Panc1 (cell line): ENCODE data around the gene LMNTD2. TPM values are rescaled to one million over a fixed set of nuclear protein-coding genes. Genes with fewer than 3 reads are reported as not detected.

Source experiments
- ATAC-seq: fragments of 200-7000 bp; cut with Tn5 transposase; 2 replicates; pipeline ENCODE4 v1.9.1; 2020; ENCODE audit warnings: mild to moderate bottlenecking, moderate library complexity
- BruUV-seq: library from RNA; stranded (reverse); fragments of 400-500 nt; replicated peaks from 2 replicates; lab custom pipeline; 2021; lab: Mats Ljungman, UMichigan
- CTCF ChIA-PET: fragments of 300-600 bp; sonication (Branson Sonifier 250); formaldehyde crosslinking; loops from one replicate; lab custom pipeline; 2022; ENCODE audit warnings: antibody characterized with exemption; lab: Charles Lee
- POLR2A ChIA-PET: fragments of 300-600 bp; sonication (Branson Sonifier 250); formaldehyde crosslinking; loops from one replicate; lab custom pipeline; 2022; ENCODE audit warnings: antibody characterized with exemption; lab: Charles Lee
- DNase-seq: peaks from one replicate; pipeline ENCODE4 v3.0.0-alpha.2; 2010; ENCODE audit warnings: low read depth, low spot score
- H3K27ac ChIP-seq: 2 replicates; pipeline ENCODE4 v1.5.1; 2011; ENCODE audit warnings: mild to moderate bottlenecking, low read length, inconsistent platforms
- H3K27me3 ChIP-seq: fragments of 200-500 bp; sonication (Bioruptor generic); 2 replicates; pipeline ENCODE4 v1.6.0; 2014; ENCODE audit warnings: low read length, inconsistent platforms; ENCODE audit not compliant: control insufficient read depth, insufficient read depth
- H3K36me3 ChIP-seq: fragments of 200-500 bp; sonication (Bioruptor generic); 2 replicates; pipeline ENCODE4 v1.5.1; 2014; ENCODE audit warnings: inconsistent platforms, mild to moderate bottlenecking, low read length, moderate library complexity; ENCODE audit not compliant: control insufficient read depth, insufficient read depth
- H3K4me1 ChIP-seq: 2 replicates; pipeline ENCODE4 v1.5.1; 2011; ENCODE audit warnings: inconsistent platforms, mild to moderate bottlenecking, low read length, moderate library complexity; ENCODE audit not compliant: control insufficient read depth, insufficient read depth
- H3K4me3 ChIP-seq, 2 experiments: 2 replicates each; pipeline ENCODE4 v1.5.1; 2011 to 2012; ENCODE audit warnings: low read depth in 2 of 2, low read length in 2 of 2, mild to moderate bottlenecking in 2 of 2, inconsistent platforms in 1 of 2, moderate library complexity in 1 of 2
- H3K9me3 ChIP-seq: fragments of 200-500 bp; sonication (Bioruptor generic); 2 replicates; pipeline ENCODE4 v1.5.1; 2014; ENCODE audit warnings: low read depth, mild to moderate bottlenecking, inconsistent platforms, low read length, moderate library complexity; ENCODE audit not compliant: control insufficient read depth, insufficient read depth
- CTCF ChIP-seq: fragments of 450-650 bp; IDR thresholded peaks from 2 replicates; pipeline ENCODE4 v1.5.1; 2017; ENCODE audit warnings: mild to moderate bottlenecking
- POLR2AphosphoS5 ChIP-seq: IDR thresholded peaks from 2 replicates; pipeline ENCODE4 v1.6.1; 2012; ENCODE audit warnings: mild to moderate bottlenecking, low read depth, low read length, moderate library complexity
- REST ChIP-seq, 2 experiments: IDR thresholded peaks; 2 replicates each; pipeline ENCODE4 v1.6.1; 2011 to 2012; ENCODE audit warnings: low read depth in 2 of 2, control low read depth in 1 of 2, low read length in 1 of 2, mild to moderate bottlenecking in 1 of 2, moderate library complexity in 1 of 2; ENCODE audit not compliant: insufficient read depth in 1 of 2
- SIN3A ChIP-seq: IDR thresholded peaks from 2 replicates; pipeline ENCODE4 v1.6.1; 2012; ENCODE audit warnings: low read depth, mild to moderate bottlenecking, low read length, moderate library complexity, borderline replicate concordance; ENCODE audit not compliant: insufficient read depth
- TCF7L2 ChIP-seq: IDR thresholded peaks from 2 replicates; pipeline ENCODE4 v1.6.1; 2011; ENCODE audit warnings: mild to moderate bottlenecking, low read depth, low read length, inconsistent platforms
- in situ Hi-C: cut with HindIII; loops from 2 replicates; pipeline ENCODE4 v1.10.0; 2016; ENCODE audit warnings: low sequenced_read_pairs, low pct_unique_long_range_greater_than_20kb
- intact Hi-C: fragments of 100-400 bp; cut with micrococcal nuclease; formaldehyde crosslinking; loops from one replicate; pipeline ENCODE4 v1.10.0; 2022; ENCODE audit not compliant: unreplicated experiment
- total RNA-seq: library from RNA; stranded (reverse); gene quantifications from one replicate; pipeline ENCODE4 v1.2.1, GENCODE V29; 2021; ENCODE audit not compliant: unreplicated experiment

The LMNTD2 gene
- total RNA-seq, 1 experiment from 2014 or later: 21.8 TPM

DNA sequence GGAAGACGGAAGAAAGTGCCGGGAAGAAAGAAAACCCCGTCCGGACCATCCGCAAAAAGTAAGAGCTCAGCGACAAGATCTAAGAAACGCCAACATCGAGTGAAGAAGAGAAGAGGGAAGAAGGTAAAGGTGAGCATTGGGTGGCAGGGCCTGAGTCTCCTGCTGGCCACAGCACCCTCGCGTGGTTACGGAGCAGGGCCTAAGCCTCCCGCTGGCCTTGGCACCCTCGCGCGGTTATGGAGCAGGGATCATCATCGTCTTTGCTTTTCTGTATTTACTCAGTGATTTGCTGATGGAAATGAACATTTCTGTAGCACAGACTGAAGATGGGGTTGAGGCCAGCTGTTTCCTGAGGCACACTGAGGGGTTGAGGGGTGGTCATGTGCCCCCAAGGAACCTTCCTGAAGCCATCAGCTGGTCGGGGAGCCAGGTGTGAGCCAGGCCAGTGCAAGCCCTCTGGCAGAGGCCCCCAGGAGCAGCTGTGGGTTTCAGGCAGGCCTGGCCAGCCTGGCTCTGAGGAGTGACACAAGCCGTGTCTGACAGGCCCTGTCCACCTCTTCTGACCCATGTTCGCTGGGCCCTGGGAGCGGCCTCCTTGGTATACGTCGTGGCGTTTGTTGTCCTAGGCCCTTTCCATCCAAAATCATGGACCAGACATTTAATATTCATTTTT is 41.2 kb upstream of the LMNTD2 start:
- intact Hi-C loops (no loop called here), in situ Hi-C loops (no loop called here)
- no peaks in the 10 kb centered on the region for H3K9me3 ChIP-seq
- no peak overlapping the region for H3K4me3 ChIP-seq
- ChIA-PET CTCF (interaction anchor here (0.6 kb wide), 1 partner anchor 123 kb away, joined by 3 read pairs; no protein-coding TSS in a partner anchor), POLR2A (no interaction called here)
- TF ChIP-seq REST (IDR thresholded peaks at IDR 0.05; ENCODE audit: insufficient read depth in 1 of 2, low read depth in 2 of 2, low read length in 1 of 2): no peak
- TF ChIP-seq SIN3A: no peak
- TF ChIP-seq POLR2AphosphoS5: no peak
- no peak for TF ChIP-seq CTCF
- TF ChIP-seq TCF7L2: no peak
- peaks cover 7% of the 10 kb centered on the region for H3K36me3 ChIP-seq
- H3K27ac ChIP-seq: no peak overlapping the region
- no peaks in the 10 kb centered on the region for H3K27me3 ChIP-seq
- DNase-seq: no peak
- no peaks in the 10 kb centered on the region for H3K4me1 ChIP-seq
- ATAC-seq: no peak
- TSS peak; percentile 61 for BruUV-seq

GRCh38 chr11:598005-598680 is 37.6 kb upstream of the LMNTD2 start:
- H3K36me3 ChIP-seq: peaks cover 8% of the 10 kb centered on the region; the same call in 1 of the 2 replicates

More at GRCh38 chr11:598005-598680, 37.6 kb upstream of the LMNTD2 start:
- Histone ChIP-seq H3K9me3 (no peaks in the 10 kb centered on the region), H3K27me3 (no peaks in the 10 kb centered on the region), H3K4me1 (no peaks in the 10 kb centered on the region), H3K27ac (no peak overlapping the region), H3K4me3 (no peak overlapping the region)
- BruUV-seq: no TSS peak
- CTCF ChIA-PET: no interaction called here
- DNase-seq (no peak), ATAC-seq (no peak)
- in situ Hi-C loops: no loop called here
- intact Hi-C loops: no loop called here
- POLR2A ChIA-PET: no interaction called here
- TF ChIP-seq SIN3A (no peak), POLR2AphosphoS5 (no peak), TCF7L2 (no peak), REST (IDR thresholded peaks at IDR 0.05; ENCODE audit: insufficient read depth in 1 of 2, low read depth in 2 of 2, low read length in 1 of 2) (no peak), CTCF (no peak)
